IPS-18a (cell line): ENCODE results near the gene MLLT3.

Source experiments
- H3K27ac ChIP-seq: one replicate; pipeline ENCODE4 v1.5.1; 2013; ENCODE audit warnings: low read length
- H3K27me3 ChIP-seq: one replicate; pipeline ENCODE4 v1.6.1; 2013; ENCODE audit warnings: mild to moderate bottlenecking, low read length; ENCODE audit not compliant: control insufficient read depth, insufficient read depth
- H3K36me3 ChIP-seq: one replicate; pipeline ENCODE4 v1.6.1; 2013; ENCODE audit warnings: low read depth, low read length; ENCODE audit not compliant: control insufficient read depth
- H3K4me1 ChIP-seq: one replicate; pipeline ENCODE4 v1.6.1; 2013; ENCODE audit warnings: low read depth, low read length; ENCODE audit not compliant: control insufficient read depth
- H3K4me3 ChIP-seq: one replicate; pipeline ENCODE4 v1.5.1; 2013; ENCODE audit warnings: low read length
- H3K9ac ChIP-seq: one replicate; pipeline ENCODE4 v1.6.1; 2013; ENCODE audit warnings: mild to moderate bottlenecking, low read length, moderate library complexity
- H3K9me3 ChIP-seq: one replicate; pipeline ENCODE4 v1.6.1; 2013; ENCODE audit warnings: low read depth, low read length; ENCODE audit not compliant: control insufficient read depth

MLLT3 gene

DNA sequence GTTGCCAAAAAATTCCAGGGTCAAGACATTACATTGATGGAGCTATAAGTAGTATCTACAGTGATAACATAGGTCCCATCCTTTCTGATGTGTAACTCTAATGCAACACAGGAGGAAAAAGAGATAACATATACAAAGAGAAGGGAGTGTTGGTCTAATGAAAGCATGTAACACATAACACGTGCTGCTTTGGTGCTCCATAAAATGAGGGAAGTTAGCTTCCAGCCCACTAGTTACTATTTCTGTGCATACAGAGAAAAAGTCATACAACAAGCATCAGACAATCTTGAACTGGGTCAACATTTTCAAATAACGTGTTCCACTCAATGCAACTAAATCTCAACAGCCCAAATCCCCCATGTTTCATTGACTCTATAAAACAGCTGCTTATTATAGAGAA, 11.7 kb downstream of the MLLT3 start:
- no peak overlapping the region for H3K27ac ChIP-seq
- no peak overlapping the region for H3K4me3 ChIP-seq
- no peaks in the 10 kb centered on the region for H3K9me3 ChIP-seq
- no peaks in the 10 kb centered on the region for H3K36me3 ChIP-seq
- no peaks in the 10 kb centered on the region for H3K27me3 ChIP-seq
- peaks cover 3% of the 10 kb centered on the region for H3K4me1 ChIP-seq
- no peak overlapping the region for H3K9ac ChIP-seq

DNA sequence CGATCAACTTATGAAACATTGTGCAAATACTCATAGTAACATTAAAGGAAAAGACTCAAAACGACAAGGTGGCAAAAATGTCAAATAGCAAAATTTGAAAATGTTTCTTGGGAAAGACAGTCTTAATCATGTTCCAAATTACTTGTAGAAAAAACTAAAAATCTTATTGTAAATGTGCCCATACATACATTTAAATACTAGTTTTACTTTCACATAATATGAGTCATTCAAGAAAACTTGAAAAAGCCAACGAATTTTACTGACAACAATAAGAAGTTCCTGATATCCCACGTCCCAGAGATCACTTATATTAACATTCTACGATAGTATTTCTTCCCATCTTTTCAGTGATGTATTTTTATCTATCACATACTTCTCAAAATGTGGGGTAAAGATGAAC, 13.7 kb downstream of the MLLT3 start:
- Histone ChIP-seq H3K27me3 (no peaks in the 10 kb centered on the region), H3K4me1 (peaks cover 8% of the 10 kb centered on the region), H3K9me3 (no peaks in the 10 kb centered on the region), H3K36me3 (no peaks in the 10 kb centered on the region), H3K4me3 (no peak overlapping the region), H3K9ac (no peak overlapping the region), H3K27ac (no peak overlapping the region)

GRCh38 chr9:20606652-20607051, 15.6 kb downstream of the MLLT3 start:
- no peak overlapping the region for H3K4me3 ChIP-seq

DNA sequence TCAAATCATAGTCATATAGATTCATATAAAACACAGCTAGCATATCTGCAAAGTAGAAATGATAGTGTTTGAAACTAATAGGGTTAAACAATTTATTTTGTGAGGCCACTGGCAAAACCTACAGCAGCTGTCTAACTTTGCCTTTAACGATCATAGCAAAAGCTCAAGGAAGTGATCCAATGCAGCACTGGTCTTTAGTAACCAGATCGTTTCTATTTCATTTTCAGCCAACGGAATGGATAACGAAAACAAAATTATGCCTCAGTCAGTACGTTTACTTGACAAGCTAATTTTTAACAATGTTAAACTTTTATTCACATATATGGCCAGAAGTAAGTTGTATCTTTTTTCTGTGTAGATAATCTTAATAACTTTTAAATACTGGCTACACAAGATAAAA, 17.7 kb downstream of the MLLT3 start:
- Histone ChIP-seq H3K4me3 (no peak overlapping the region), H3K27ac (no peak overlapping the region)

More at GRCh38 chr9:20606652-20607051, 15.6 kb downstream of the MLLT3 start:
- no peaks in the 10 kb centered on the region for H3K36me3 ChIP-seq
- H3K4me1 ChIP-seq = peaks cover 13% of the 10 kb centered on the region
- H3K9ac ChIP-seq = no peak overlapping the region
- no peaks in the 10 kb centered on the region for H3K27me3 ChIP-seq
- no peaks in the 10 kb centered on the region for H3K9me3 ChIP-seq
- no peak overlapping the region for H3K27ac ChIP-seq

DNA sequence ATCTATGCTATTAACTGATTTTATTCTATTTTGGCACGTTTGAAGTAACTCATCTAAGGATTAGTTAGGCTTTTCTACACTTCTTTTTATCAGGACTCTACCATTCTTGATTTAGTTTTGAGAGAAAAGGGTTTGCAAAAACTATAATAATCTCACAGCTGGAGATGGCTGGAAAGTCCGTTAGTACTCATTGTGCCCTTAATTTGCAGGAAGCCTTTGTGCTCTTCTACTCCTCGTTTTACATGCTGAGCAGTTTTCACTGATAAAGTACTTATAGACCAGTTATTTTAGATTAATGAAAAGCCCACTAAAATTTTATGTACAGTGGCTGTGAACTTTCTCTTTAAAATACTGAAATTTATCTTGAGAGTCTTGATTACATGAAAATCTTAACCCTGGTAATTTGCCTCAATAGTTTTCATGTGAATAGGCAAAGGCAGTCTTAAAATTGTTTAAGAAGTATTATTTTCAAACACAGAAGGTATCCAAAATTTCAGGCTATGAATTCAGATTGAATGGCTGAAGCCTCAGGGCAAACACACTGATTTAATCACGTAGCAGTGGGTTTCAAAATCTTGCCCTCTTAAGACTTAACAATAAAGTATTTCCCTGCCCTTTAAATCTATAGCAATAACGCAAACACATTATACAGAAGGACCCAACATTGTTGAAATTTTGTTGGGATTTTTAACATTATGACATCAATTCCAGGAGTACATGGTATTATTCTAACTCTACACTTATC, 18.6 kb downstream of the MLLT3 start:
- Histone ChIP-seq H3K9ac (no peak overlapping the region), H3K27me3 (no peaks in the 10 kb centered on the region), H3K9me3 (no peaks in the 10 kb centered on the region), H3K27ac (no peak overlapping the region), H3K36me3 (no peaks in the 10 kb centered on the region), H3K4me3 (no peak overlapping the region), H3K4me1 (peaks cover 13% of the 10 kb centered on the region)

More for the DNA sequence above, 17.7 kb downstream of the MLLT3 start:
- Histone ChIP-seq H3K9me3 (no peaks in the 10 kb centered on the region), H3K27me3 (no peaks in the 10 kb centered on the region), H3K9ac (no peak overlapping the region), H3K4me1 (peaks cover 13% of the 10 kb centered on the region), H3K36me3 (no peaks in the 10 kb centered on the region)

GRCh38 chr9:20601292-20601691, 21.0 kb downstream of the MLLT3 start:
- Histone ChIP-seq H3K27me3 (no peaks in the 10 kb centered on the region), H3K9ac (no peak overlapping the region), H3K4me3 (no peak overlapping the region), H3K9me3 (no peaks in the 10 kb centered on the region), H3K27ac (no peak overlapping the region), H3K4me1 (peaks cover 11% of the 10 kb centered on the region), H3K36me3 (no peaks in the 10 kb centered on the region)

DNA sequence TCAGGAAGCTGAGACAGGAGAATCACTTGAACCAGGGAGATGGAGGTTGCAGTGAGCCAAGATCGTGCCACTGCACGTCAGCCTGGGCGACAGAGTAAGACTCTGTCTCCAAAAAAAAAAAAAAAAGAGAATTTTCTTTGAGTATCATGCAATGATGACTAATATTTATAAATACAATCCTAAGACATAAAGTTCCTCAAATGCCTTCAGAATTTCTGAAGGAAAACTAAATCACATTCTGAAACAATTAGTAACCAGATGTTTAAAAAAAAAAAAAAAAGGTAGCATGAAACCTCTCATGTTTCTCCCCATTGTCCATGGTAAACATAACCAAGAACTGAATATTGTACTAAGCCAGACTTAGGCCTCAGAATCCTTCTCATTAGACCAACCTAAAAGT, 23.1 kb downstream of the MLLT3 start:
- no peaks in the 10 kb centered on the region for H3K36me3 ChIP-seq
- peaks cover 11% of the 10 kb centered on the region for H3K4me1 ChIP-seq
- no peak overlapping the region for H3K27ac ChIP-seq
- no peak overlapping the region for H3K4me3 ChIP-seq
- H3K9ac ChIP-seq = no peak overlapping the region
- no peaks in the 10 kb centered on the region for H3K9me3 ChIP-seq
- no peaks in the 10 kb centered on the region for H3K27me3 ChIP-seq

GRCh38 chr9:20598367-20598766, 23.9 kb downstream of the MLLT3 start:
- Histone ChIP-seq H3K4me3 (no peak overlapping the region), H3K36me3 (no peaks in the 10 kb centered on the region), H3K4me1 (peaks cover 3% of the 10 kb centered on the region), H3K27me3 (no peaks in the 10 kb centered on the region), H3K27ac (no peak overlapping the region), H3K9ac (no peak overlapping the region), H3K9me3 (no peaks in the 10 kb centered on the region)

DNA sequence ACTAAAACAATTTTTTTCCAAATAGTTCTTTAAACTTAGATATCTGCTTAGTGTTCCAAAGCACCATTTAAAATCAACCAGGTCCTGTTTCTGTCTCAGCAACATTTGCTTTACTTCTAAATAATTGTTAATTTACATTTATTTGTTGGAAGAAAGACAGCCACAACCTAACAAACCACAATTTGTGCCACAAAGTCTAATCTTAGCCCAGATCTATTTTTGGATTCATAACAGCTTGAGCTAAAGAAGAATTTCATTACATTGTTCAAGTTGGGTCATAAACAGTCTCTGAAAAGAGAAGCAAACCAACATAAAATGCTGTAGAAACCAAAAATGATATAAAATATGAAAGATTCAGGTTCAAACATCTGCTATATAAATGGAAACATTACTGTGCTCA, 24.4 kb downstream of the MLLT3 start:
- no peaks in the 10 kb centered on the region for H3K36me3 ChIP-seq
- no peak overlapping the region for H3K9ac ChIP-seq
- H3K9me3 ChIP-seq = no peaks in the 10 kb centered on the region
- H3K27ac ChIP-seq = no peak overlapping the region
- H3K4me3 ChIP-seq = no peak overlapping the region
- H3K27me3 ChIP-seq = no peaks in the 10 kb centered on the region
- no peaks in the 10 kb centered on the region for H3K4me1 ChIP-seq

DNA sequence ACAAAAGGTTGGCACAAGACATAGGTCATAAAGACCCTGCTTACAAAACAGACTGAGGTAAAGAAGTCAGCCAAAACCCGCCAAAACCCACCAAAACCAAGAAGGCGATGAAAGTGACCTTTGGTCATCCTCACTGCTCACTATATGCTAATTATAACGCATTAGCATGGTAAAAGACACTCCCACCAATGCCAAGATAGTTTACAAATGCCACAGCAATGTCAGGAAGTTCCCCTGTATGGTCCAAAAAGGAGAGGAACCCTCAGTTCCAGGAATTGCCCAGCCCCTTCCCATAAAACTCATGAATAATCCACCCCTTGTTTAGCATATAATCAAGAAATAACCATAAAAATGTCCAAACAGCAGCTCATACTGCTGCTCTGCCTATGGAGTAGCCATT, 27.7 kb downstream of the MLLT3 start:
- no peaks in the 10 kb centered on the region for H3K4me1 ChIP-seq
- no peak overlapping the region for H3K4me3 ChIP-seq
- H3K27me3 ChIP-seq = no peaks in the 10 kb centered on the region
- H3K9ac ChIP-seq = no peak overlapping the region
- H3K9me3 ChIP-seq = no peaks in the 10 kb centered on the region
- no peak overlapping the region for H3K27ac ChIP-seq
- H3K36me3 ChIP-seq = no peaks in the 10 kb centered on the region

- H3K4me1 ChIP-seq = no peaks in the 10 kb centered on the region
- H3K27ac ChIP-seq = no peak overlapping the region
- no peaks in the 10 kb centered on the region for H3K36me3 ChIP-seq
- no peaks in the 10 kb centered on the region for H3K27me3 ChIP-seq
- no peak overlapping the region for H3K4me3 ChIP-seq
- H3K9ac ChIP-seq = no peak overlapping the region
- H3K9me3 ChIP-seq = no peaks in the 10 kb centered on the region
Observed at GRCh38 chr9:20593537-20593936, 28.8 kb downstream of the MLLT3 start.

- Histone ChIP-seq H3K4me3 (no peak overlapping the region), H3K9me3 (no peaks in the 10 kb centered on the region), H3K27me3 (no peaks in the 10 kb centered on the region)
Observed at GRCh38 chr9:20593105-20593504, 29.2 kb downstream of the MLLT3 start.

More at GRCh38 chr9:20593105-20593504, 29.2 kb downstream of the MLLT3 start:
- no peaks in the 10 kb centered on the region for H3K36me3 ChIP-seq
- no peak overlapping the region for H3K9ac ChIP-seq
- no peaks in the 10 kb centered on the region for H3K4me1 ChIP-seq
- H3K27ac ChIP-seq = no peak overlapping the region
